Right lobe of liver (tissue), 6 donors: ENCODE results near the gene TRO. TPM values are rescaled to one million over a fixed set of nuclear protein-coding genes. Genes with fewer than 3 reads are reported as not detected.

Source experiments
- ATAC-seq, 4 donors: fragments of 200-7000 bp; cut with Tn5 transposase; one replicate each; pipeline ENCODE4 v1.9.1; 2020; ENCODE audit warnings: mild to moderate bottlenecking in 4 of 4, moderate library complexity in 4 of 4
- DNase-seq, 3 donors: peaks; one replicate each; pipeline ENCODE4 v3.0.0-alpha.2; 2020
- H3K27ac ChIP-seq, 3 donors: fragments of 200-600 bp; one replicate each; pipeline ENCODE4 v1.8.0; 2022
- H3K27me3 ChIP-seq, 2 donors: fragments of 200-600 bp; one replicate each; pipeline ENCODE4 v1.8.0; 2022
- H3K36me3 ChIP-seq, 4 donors: fragments of 200-600 bp; sonication (generic) in 1 of 4; one replicate each; pipeline versions ENCODE4 v1.5.1 to v1.8.0; 2017 to 2022; ENCODE audit warnings: control low read depth in 1 of 4
- H3K4me1 ChIP-seq, 4 donors: fragments of 200-600 bp; sonication (generic) in 1 of 4; one replicate each; pipeline versions ENCODE4 v1.5.1 to v1.8.0; 2017 to 2022; ENCODE audit warnings: control low read depth in 1 of 4
- H3K4me3 ChIP-seq, 3 donors: fragments of 200-600 bp; one replicate each; pipeline ENCODE4 v1.8.0; 2022
- H3K9me3 ChIP-seq, 4 donors: fragments of 200-600 bp; sonication (generic) in 1 of 4; one replicate each; pipeline versions ENCODE4 v1.5.1 to v1.8.0; 2017 to 2022; ENCODE audit warnings: control low read depth in 1 of 4
- CTCF ChIP-seq, 4 donors: fragments of 200-600 bp in 3 of 4; fragments of 450-650 bp in 1 of 4; IDR thresholded peaks; one replicate each; pipeline versions ENCODE4 v1.5.1 to v1.8.0; 2016 to 2022; ENCODE audit warnings: antibody characterized with exemption in 4 of 4, mild to moderate bottlenecking in 2 of 4
- POLR2A ChIP-seq: fragments of 450-650 bp; IDR thresholded peaks from one replicate; pipeline ENCODE4 v1.6.1; 2017; ENCODE audit warnings: antibody characterized with exemption, mild to moderate bottlenecking
- WGBS: methylation state at CpG from one replicate; pipeline ENCODE4 v1.1.6; 2018; ENCODE audit warnings: low coverage, low lambda C conversion rate; ENCODE audit not compliant: insufficient coverage; ENCODE audit errors: missing lambda C conversion rate; 5-methylcytosine and 5-hydroxymethylcytosine counted together
- intact Hi-C, 2 donors: fragments of 100-400 bp; cut with DNase I; formaldehyde crosslinking; loops; one replicate each; pipeline versions ENCODE4 v1.11.2 to v1.14.1; 2022
- long read RNA-seq: library from polyadenylated mRNA; unstranded; transcript quantifications from one replicate; pipeline ENCODE4 v2.0.0, GENCODE V29; 2019
- total RNA-seq, 6 experiments: library from RNA; depleted of rRNA in 2 of 6; stranded (reverse); fragments of >200 nt in 2 of 6; fragmentation: NEBNext Ultra II Directional in 3 of 6; extraction: Animal tissue kit (Norgen Biotek cat#: 25700) in 3 of 6; gene quantifications; one replicate each; pipeline versions ENCODE4 v1.1.0 to v1.2.4, GENCODE V29; 2016 to 2023
- donor health status: DM: no; HTN: yes; CAD: no.
- donor health status: DM: no; HTN: no; CAD: no.
- donor health status: DM: no; HTN: no; CAD: no.
- donor health status: DM: no; HTN: yes; CAD: no.
- donor health status: DM: no; HTN: yes; CAD: no.

Gene TRO
- 1 to 10 TPM in 1 of 6 experiments, under 1 TPM in 5; 0.06 to 1.4 (median 0.49) TPM for total RNA-seq
- long read RNA-seq: 0 reads

DNA sequence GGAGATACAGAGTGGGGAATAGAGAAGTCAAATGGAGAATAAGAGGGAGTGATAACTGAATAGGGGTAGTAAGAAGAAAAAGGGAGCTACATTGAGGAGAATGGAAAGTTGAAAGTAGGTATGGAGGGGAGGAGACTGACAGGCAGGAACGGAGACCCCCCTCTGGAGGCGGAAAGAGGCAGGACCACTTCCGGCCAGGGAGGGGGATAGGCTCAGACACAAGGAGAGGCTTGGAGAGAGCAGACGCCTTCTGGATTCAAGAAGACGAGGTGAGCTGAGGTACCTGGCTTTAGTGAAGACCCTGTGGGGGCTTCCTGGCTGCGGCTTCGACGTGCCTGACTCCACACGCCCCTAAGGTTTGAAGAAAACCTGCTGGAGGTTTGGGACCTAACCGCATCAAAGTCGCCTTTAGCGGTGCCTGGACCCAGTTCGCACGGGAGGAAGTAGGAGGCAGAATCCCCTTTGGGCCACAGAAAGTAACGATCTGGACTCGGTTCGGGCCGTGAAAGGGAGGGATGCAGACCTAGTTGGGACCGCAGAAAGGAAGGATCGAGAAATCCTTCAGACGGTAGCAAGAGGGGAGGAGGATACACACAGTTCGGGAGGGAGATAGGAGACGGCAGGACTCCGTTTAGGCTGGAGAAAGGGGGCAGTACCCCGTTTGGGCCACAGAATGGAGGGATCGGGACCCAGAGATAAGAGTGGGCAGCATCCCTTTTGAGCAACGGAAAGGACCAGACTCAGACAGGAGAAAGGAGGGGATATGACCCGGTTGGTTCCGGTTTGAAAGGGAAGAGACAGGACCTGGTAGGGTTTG is at the start of gene TRO:
TSS of gene TRO (plus strand) at position 215 of the 817 bp plus-strand sequence. CDS start 1,423 bp downstream, outside the sequence.
- H3K4me3 ChIP-seq: peak within 1 kb of the TSS in 2 of 3 donors; percentile 11 to 27
- H3K27ac ChIP-seq: no peak within 1 kb of the TSS
- no peaks in the 10 kb centered on the region for H3K4me1 ChIP-seq
- intact Hi-C loops: no loop called here
- no peaks in the 10 kb centered on the region for H3K9me3 ChIP-seq
- WGBS: 28% methylated on average over 23 of the region's 29 CpGs
- H3K27me3 ChIP-seq: peaks cover 0 to 4% of the 10 kb centered on the region in 2 donors
- ATAC-seq (no peak), DNase-seq (peak in 1 of 3 donors; percentile 39)
- no peak for TF ChIP-seq POLR2A
- TF ChIP-seq CTCF (IDR thresholded peaks at IDR 0.05): no peak
- H3K36me3 ChIP-seq: no peaks in the 10 kb centered on the region

DNA sequence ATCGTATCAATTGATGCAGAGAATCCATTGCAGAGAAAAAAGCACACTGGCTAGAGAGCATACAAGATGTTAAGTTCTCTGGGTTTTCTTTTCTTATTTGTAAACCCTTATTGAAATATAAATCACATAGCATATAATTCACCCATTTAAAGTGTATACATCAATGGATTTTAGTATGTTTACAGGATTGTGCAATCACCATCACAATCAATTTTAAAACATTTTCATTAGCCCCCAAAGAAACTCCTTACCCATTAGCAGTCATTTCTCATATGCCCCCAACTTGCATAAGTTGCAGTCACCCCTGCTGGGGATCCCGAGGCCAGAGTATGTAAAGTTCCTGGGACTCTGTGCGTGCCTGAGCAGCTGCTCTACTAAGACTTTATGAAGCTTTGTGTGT is 34.9 kb upstream of the TRO start:
- Histone ChIP-seq H3K36me3 (no peaks in the 10 kb centered on the region), H3K27ac (no peak overlapping the region), H3K27me3 (peaks cover 0 to 12% of the 10 kb centered on the region in 2 donors), H3K9me3 (no peaks in the 10 kb centered on the region), H3K4me1 (no peaks in the 10 kb centered on the region), H3K4me3 (no peak overlapping the region)
- DNase-seq (no peak), ATAC-seq (no peak)
- no peak for TF ChIP-seq POLR2A
- TF ChIP-seq CTCF (IDR thresholded peaks at IDR 0.05): no peak
- 60% methylated on average over 3 of the region's 3 CpGs for WGBS
- intact Hi-C loops: no loop called here

DNA sequence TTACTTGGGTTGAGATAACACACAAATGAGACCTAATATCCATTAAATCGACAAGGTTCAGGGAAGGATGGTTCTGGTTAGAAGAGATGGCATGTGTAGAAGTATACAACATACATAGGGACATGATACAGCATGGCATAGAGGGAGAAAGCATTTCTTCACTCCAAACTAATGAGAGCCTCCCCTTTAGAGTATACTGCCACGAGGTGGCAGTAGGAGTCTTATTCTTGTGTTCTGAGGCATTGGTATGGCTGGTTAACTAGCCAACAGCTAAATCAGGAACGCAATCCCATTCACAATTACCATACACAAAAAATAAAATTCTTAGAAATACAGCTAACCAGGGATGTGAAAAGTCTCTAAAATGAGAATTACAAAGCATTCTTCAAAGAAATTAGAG is 29.1 kb upstream of the TRO start:
- H3K27me3 ChIP-seq: no peaks in the 10 kb centered on the region
- no peak for TF ChIP-seq POLR2A
- TF ChIP-seq CTCF (IDR thresholded peaks at IDR 0.05): peak; percentile 54 to 65 (median 58)
- no peak overlapping the region for H3K4me3 ChIP-seq
- no peaks in the 10 kb centered on the region for H3K4me1 ChIP-seq
- H3K9me3 ChIP-seq: no peaks in the 10 kb centered on the region
- ATAC-seq: peak; percentile 76 to 90 (median 84)
- H3K36me3 ChIP-seq: no peaks in the 10 kb centered on the region
- intact Hi-C loops: loop anchor here in 1 of 2 donors (10.0 kb wide), 1 partner anchor 163 kb away; no protein-coding TSS in a partner anchor
- DNase-seq: peak in 1 of 3 donors; percentile 46
- WGBS: 4% methylated on average over 3 of the region's 3 CpGs
- H3K27ac ChIP-seq: no peak overlapping the region

DNA sequence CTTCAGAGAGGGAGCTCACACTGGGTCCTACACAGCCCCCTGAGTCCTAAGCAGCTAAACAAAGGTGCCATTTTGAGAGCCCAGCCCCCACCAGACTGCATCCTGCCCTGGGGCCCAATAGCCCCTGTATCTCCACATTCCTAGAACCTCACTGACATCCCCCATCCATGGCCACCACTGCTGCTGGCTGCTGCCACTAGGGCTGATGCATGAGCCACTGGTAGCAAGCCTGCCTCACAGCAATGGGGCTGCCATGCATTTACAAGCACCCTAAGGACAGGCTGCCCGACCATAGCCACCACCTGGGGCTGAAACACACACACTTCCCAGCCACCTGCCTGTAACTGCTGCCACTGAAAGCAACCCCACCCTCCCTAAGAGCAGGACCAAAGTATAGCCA is 26.5 kb upstream of the TRO start:
- ATAC-seq (no peak), DNase-seq (no peak)
- intact Hi-C loops: loop anchor here in 1 of 2 donors (10.0 kb wide), 1 partner anchor 161 kb away; no protein-coding TSS in a partner anchor
- no peaks in the 10 kb centered on the region for H3K9me3 ChIP-seq
- no peak overlapping the region for H3K4me3 ChIP-seq
- no peaks in the 10 kb centered on the region for H3K4me1 ChIP-seq
- H3K36me3 ChIP-seq: no peaks in the 10 kb centered on the region
- WGBS: 100% methylated on average over 1 of the region's 1 CpG
- no peak overlapping the region for H3K27ac ChIP-seq
- TF ChIP-seq CTCF (IDR thresholded peaks at IDR 0.05) (no peak), POLR2A (no peak)
- H3K27me3 ChIP-seq: no peaks in the 10 kb centered on the region
